HepG2 (cell line): Measurements from ENCODE around the gene SYNJ2. TPM values are rescaled to one million over a fixed set of nuclear protein-coding genes. Genes with fewer than 3 reads are reported as not detected.

Source experiments
- ATAC-seq: fragments of 200-7000 bp; cut with Tn5 transposase; 3 replicates; pipeline ENCODE4 v1.9.1; 2020; ENCODE audit warnings: mild to moderate bottlenecking, moderate library complexity
- BruUV-seq: library from RNA; stranded (reverse); fragments of 400-500 nt; replicated peaks from 2 replicates; lab custom pipeline; 2021; lab: Mats Ljungman, UMichigan
- CTCF ChIA-PET: fragments of 300-600 bp; formaldehyde crosslinking; extraction: SDS; loops from one replicate; lab custom pipeline; 2021; ENCODE audit warnings: low total read pairs, inconsistent platforms, low intra/inter-chr PET ratio; lab: Yijun Ruan, JAX
- POLR2A ChIA-PET: fragments of 350-600 bp; sonication (Branson Sonifier 250); formaldehyde crosslinking; loops from one replicate; lab custom pipeline; 2020; ENCODE audit warnings: antibody characterized with exemption, inconsistent platforms; lab: Yijun Ruan, JAX
- DNase-seq: peaks from one replicate; pipeline ENCODE4 v3.0.0-alpha.2; 2015; ENCODE audit warnings: low spot score
- FAIRE-seq: peaks from 3 replicates; lab custom pipeline; 2011; peaks lifted over from hg19 to GRCh38; lab: Jason Lieb, UNC
- H2AFZ ChIP-seq: one replicate; pipeline ENCODE4 v1.6.1; 2011; ENCODE audit warnings: low read length, inconsistent platforms
- H3K27ac ChIP-seq: fragments of 300-600 bp; 3 replicates; pipeline ENCODE4 v1.8.0; 2011; ENCODE audit warnings: mixed run types, mild to moderate bottlenecking, mixed read lengths, low read length, inconsistent platforms; ENCODE audit not compliant: insufficient read depth; ENCODE audit errors: extremely low read length
- H3K27me3 ChIP-seq, 2 experiments: fragments of 200-600 bp in 1 of 2; 2 replicates in 1 of 2; 3 replicates in 1 of 2; pipeline versions ENCODE4 v1.6.0 to v1.8.0; 2011; ENCODE audit warnings: low read length in 2 of 2, mild to moderate bottlenecking in 2 of 2, moderate library complexity in 2 of 2, inconsistent platforms in 1 of 2; ENCODE audit not compliant: insufficient read depth in 2 of 2, control insufficient read depth in 1 of 2
- H3K36me3 ChIP-seq, 2 experiments: fragments of 200-600 bp in 1 of 2; replicated peaks in 1 of 2; 2 replicates in 1 of 2; 3 replicates in 1 of 2; pipeline versions ENCODE4 v1.5.1 to v1.8.0; 2011; ENCODE audit warnings: low read length in 2 of 2, inconsistent platforms in 1 of 2; ENCODE audit not compliant: insufficient read depth in 2 of 2, control insufficient read depth in 1 of 2
- H3K4me1 ChIP-seq: 2 replicates; pipeline ENCODE4 v1.5.1; 2012; ENCODE audit warnings: low read length, inconsistent platforms; ENCODE audit not compliant: insufficient read depth
- H3K4me2 ChIP-seq: 2 replicates; pipeline ENCODE4 v1.6.0; 2011; ENCODE audit warnings: low read depth, low read length, inconsistent platforms
- H3K4me3 ChIP-seq, 3 experiments: fragments of 200-600 bp in 1 of 3; sonication (generic), shearing (Covaris generic) in 1 of 3; replicated peaks in 1 of 3; 2 replicates each; pipeline ENCODE4 v1.5.1; 2011 to 2016; ENCODE audit warnings: low read length in 3 of 3, inconsistent platforms in 2 of 3, low read depth in 2 of 3, mild to moderate bottlenecking in 2 of 3, control low read depth in 1 of 3, mixed read lengths in 1 of 3; ENCODE audit not compliant: insufficient read depth in 1 of 3
- H3K79me2 ChIP-seq: one replicate; pipeline ENCODE4 v1.6.1; 2011; ENCODE audit warnings: low read length, inconsistent platforms; ENCODE audit not compliant: insufficient read depth
- H3K9ac ChIP-seq: 2 replicates; pipeline ENCODE4 v1.6.0; 2011; ENCODE audit warnings: mild to moderate bottlenecking, low read depth, low read length, inconsistent platforms; ENCODE audit not compliant: insufficient read depth
- H3K9me3 ChIP-seq: 2 replicates; pipeline ENCODE4 v1.5.1; 2012; ENCODE audit warnings: mild to moderate bottlenecking, low read length
- H4K20me1 ChIP-seq: 2 replicates; pipeline ENCODE4 v1.6.0; 2011; ENCODE audit warnings: inconsistent platforms, mild to moderate bottlenecking, low read length, moderate library complexity; ENCODE audit not compliant: insufficient read depth
- ARNT ChIP-seq: fragments of 450-650 bp; IDR thresholded peaks from 2 replicates; pipeline ENCODE4 v1.6.1; 2017
- FOXA3 ChIP-seq: IDR thresholded peaks from 2 replicates; pipeline ENCODE4 v1.6.1; 2016; ENCODE audit warnings: missing genetic modification reagents, missing compliant biosample characterization
- RBM22 ChIP-seq: fragments of 200-400 bp; formaldehyde crosslinking; optimal IDR thresholded peaks from 2 replicates; pipeline ENCODE3; 2017; ENCODE audit warnings: mild to moderate bottlenecking, low read length, moderate library complexity
- SIX1 ChIP-seq: sonication (generic); formaldehyde crosslinking; IDR thresholded peaks from 2 replicates; pipeline ENCODE4 v1.4.0; 2020; ENCODE audit warnings: missing genetic modification reagents, borderline replicate concordance
- SNAI1 ChIP-seq: sonication (generic); formaldehyde crosslinking; IDR thresholded peaks from 2 replicates; pipeline ENCODE4 v1.5.0; 2020; ENCODE audit warnings: mild to moderate bottlenecking, missing genetic modification reagents, borderline replicate concordance
- U2AF1 ChIP-seq: fragments of 200-400 bp; formaldehyde crosslinking; optimal IDR thresholded peaks from 2 replicates; pipeline ENCODE3; 2017; ENCODE audit warnings: mild to moderate bottlenecking, low read depth, low read length
- ZBTB37 ChIP-seq: sonication (generic); formaldehyde crosslinking; IDR thresholded peaks from 2 replicates; pipeline ENCODE4 v1.4.0; 2020; ENCODE audit warnings: mild to moderate bottlenecking, missing genetic modification reagents
- ZFAT ChIP-seq: sonication (generic); formaldehyde crosslinking; conservative IDR thresholded peaks from 2 replicates; pipeline ENCODE4 v1.8.1; 2023; ENCODE audit warnings: missing genetic modification reagents, inconsistent platforms
- ZFP36 ChIP-seq: fragments of 150-350 bp; IDR thresholded peaks from 2 replicates; pipeline ENCODE4 v1.6.1; 2018; ENCODE audit warnings: borderline replicate concordance, low read length, low read depth; ENCODE audit not compliant: partially characterized antibody
- ZNF34 ChIP-seq: sonication (generic); formaldehyde crosslinking; IDR thresholded peaks from 2 replicates; pipeline ENCODE4 v1.4.0; 2020; ENCODE audit warnings: mild to moderate bottlenecking, missing genetic modification reagents, borderline replicate concordance
- WGBS: methylation state at CpG from one replicate; pipeline ENCODE4 v1.1.6; 2017; ENCODE audit warnings: low lambda C conversion rate; 5-methylcytosine and 5-hydroxymethylcytosine counted together
- in situ Hi-C: cut with HindIII; loops from 2 replicates; pipeline ENCODE4 v1.10.0; 2017; ENCODE audit warnings: low pct_unique_long_range_greater_than_20kb; ENCODE audit not compliant: extremely low pct_ligation_motif_present
- intact Hi-C: fragments of 100-400 bp; cut with micrococcal nuclease; formaldehyde crosslinking; loops from one replicate; pipeline ENCODE4 v1.10.0; 2022; ENCODE audit not compliant: unreplicated experiment
- polyA plus RNA-seq, 8 experiments: library from polyadenylated mRNA; depleted of rRNA in 3 of 8; stranded (reverse) in 7 of 8; unstranded in 1 of 8; fragments of >200 nt; fragmentation: Illumina TruSeq in 4 of 8; extraction: Trizol in 4 of 8; gene quantifications; 2 replicates each; pipeline versions ENCODE4 v1.2.1 to v1.2.3, GENCODE V29; 2011 to 2016; ENCODE audit warnings: low read depth in 4 of 8, missing spikeins in 1 of 8, mixed read lengths in 1 of 8; ENCODE audit not compliant: insufficient read depth in 1 of 8
- total RNA-seq, 5 experiments: library from RNA; depleted of rRNA; stranded (reverse); fragments of >200 nt; fragmentation: Illumina TruSeq; extraction: Trizol; gene quantifications; 2 replicates each; pipeline ENCODE4 v1.2.3, GENCODE V29; 2016; ENCODE audit warnings: low read depth in 1 of 5
- TF ChIP-seq, protein P1 (sequence below): sonication (generic); formaldehyde crosslinking; IDR thresholded peaks from 2 replicates; pipeline ENCODE4 v1.8.0; 2022; ENCODE audit warnings: low read depth, missing genetic modification reagents

Gene SYNJ2
- total and polyA plus RNA-seq, 2 of the 13 experiments (the other 11 are each of a cell fraction or from before 2014, with no cell fraction given): 39.1 to 57.6 TPM

DNA sequence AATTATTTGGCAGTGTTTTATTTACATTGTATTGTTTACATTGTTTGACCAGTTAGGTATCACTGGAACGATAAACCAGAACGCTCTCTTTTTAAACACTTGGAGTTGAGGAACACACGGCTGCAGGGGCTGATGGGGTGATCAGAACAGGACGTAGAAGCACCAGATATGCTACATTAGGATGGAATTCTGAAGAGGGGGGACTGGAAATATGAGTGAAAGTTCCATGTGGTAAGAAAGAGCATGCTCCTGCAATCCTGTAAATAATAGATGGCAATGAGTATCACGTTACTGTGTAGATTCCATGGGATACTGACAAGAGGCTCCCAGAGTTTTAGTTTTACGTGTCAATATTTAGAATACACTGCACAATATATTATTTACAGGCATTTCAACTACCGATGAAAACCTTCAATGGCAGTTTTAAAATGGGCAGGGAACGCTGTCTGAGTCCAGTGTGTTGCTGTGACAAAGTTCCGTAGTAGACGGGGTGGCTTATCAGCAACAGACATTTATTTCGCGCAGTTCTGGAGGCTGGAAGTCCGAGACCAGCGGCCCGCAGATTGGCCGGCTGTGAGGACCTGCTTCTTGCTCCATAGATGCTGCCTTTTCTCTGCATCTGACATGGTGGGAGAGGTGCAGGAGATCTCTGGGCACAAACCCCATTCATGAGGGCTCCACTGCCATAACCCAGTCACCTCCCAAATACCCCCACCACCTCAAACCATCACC is 43.1 kb downstream of the SYNJ2 start:
- no peaks in the 10 kb centered on the region; the same call in 1 of the 2 replicates for H4K20me1 ChIP-seq
- ATAC-seq: no peak
- no peak overlapping the region for H3K4me2 ChIP-seq
- H3K79me2 ChIP-seq: peaks cover 82% of the 10 kb centered on the region
- DNase-seq: no peak
- no peak overlapping the region for H2AFZ ChIP-seq
- WGBS: 87% methylated on average over 16 of the region's 16 CpGs
- CTCF ChIA-PET: no interaction called here
- TF ChIP-seq SIX1 (CRISPR knock-in tag): 0 out of 2 replicates have a peak, but pooled peaks have one; percentile 20
- TF ChIP-seq RBM22: peak; percentile 56
- TF ChIP-seq ZNF34 (CRISPR knock-in tag): no peak
- H3K27ac ChIP-seq: peak overlapping the region; percentile 69
- no peak overlapping the region for H3K9ac ChIP-seq
- POLR2A ChIA-PET: no interaction called here
- peaks cover 78% of the 10 kb centered on the region for H3K4me1 ChIP-seq
- no peaks in the 10 kb centered on the region for H3K27me3 ChIP-seq
- no peaks in the 10 kb centered on the region for H3K9me3 ChIP-seq
- in situ Hi-C loops: no loop called here
- H3K36me3 ChIP-seq: peaks cover 41 to 74% of the 10 kb centered on the region in 2 experiments
- FAIRE-seq: no peak
- BruUV-seq: no TSS peak
- H3K4me3 ChIP-seq: no peak overlapping the region
- intact Hi-C loops: no loop called here

- WGBS: 83% methylated on average over 18 of the region's 21 CpGs
- peaks cover 77% of the 10 kb centered on the region for H3K79me2 ChIP-seq
- ATAC-seq (peak; percentile 46), FAIRE-seq (peak; percentile 44), DNase-seq (peak; percentile 83)
- no TSS peak for BruUV-seq
- peaks cover 40 to 72% of the 10 kb centered on the region in 2 experiments for H3K36me3 ChIP-seq
- peak overlapping the region; percentile 48 for H3K9ac ChIP-seq
- H3K9me3 ChIP-seq: no peaks in the 10 kb centered on the region
- H3K27ac ChIP-seq: peak overlapping the region; percentile 50
- POLR2A ChIA-PET: interaction anchor here (0.6 to 2.0 kb wide), 3 partner anchors 15 to 74 kb away, joined by 3 to 16 read pairs (median 4); no protein-coding TSS in a partner anchor
- H3K4me2 ChIP-seq: no peak overlapping the region; the same call in 1 of the 2 replicates
- H2AFZ ChIP-seq: no peak overlapping the region
- H3K27me3 ChIP-seq: no peaks in the 10 kb centered on the region
- H4K20me1 ChIP-seq: no peaks in the 10 kb centered on the region; the same call in 1 of the 2 replicates
- no peak overlapping the region for H3K4me3 ChIP-seq
- in situ Hi-C loops: no loop called here
- peaks cover 69% of the 10 kb centered on the region for H3K4me1 ChIP-seq
- CTCF ChIA-PET: no interaction called here
- intact Hi-C loops: loop anchor here (1.0 kb wide), 1 partner anchor 8 kb away; no protein-coding TSS in a partner anchor
- TF ChIP-seq SNAI1 (CRISPR knock-in tag): no peak
- no peak for TF ChIP-seq FOXA3 (CRISPR knock-in tag)
- TF ChIP-seq ARNT: no peak
- no peak for TF ChIP-seq ZFAT (CRISPR knock-in tag)
- TF ChIP-seq, protein P1, sequence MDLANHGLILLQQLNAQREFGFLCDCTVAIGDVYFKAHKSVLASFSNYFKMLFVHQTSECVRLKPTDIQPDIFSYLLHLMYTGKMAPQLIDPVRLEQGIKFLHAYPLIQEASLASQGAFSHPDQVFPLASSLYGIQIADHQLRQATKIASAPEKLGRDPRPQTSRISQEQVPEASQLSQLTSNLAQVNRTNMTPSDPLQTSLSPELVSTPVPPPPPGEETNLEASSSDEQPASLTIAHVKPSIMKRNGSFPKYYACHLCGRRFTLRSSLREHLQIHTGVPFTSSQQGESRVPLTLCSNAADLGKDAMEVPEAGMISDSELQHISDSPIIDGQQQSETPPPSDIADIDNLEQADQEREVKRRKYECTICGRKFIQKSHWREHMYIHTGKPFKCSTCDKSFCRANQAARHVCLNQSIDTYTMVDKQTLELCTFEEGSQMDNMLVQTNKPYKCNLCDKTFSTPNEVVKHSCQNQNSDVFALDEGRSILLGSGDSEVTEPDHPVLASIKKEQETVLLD: no peak
- TF ChIP-seq ZFP36: no peak
- TF ChIP-seq ZBTB37 (CRISPR knock-in tag): no peak
- TF ChIP-seq U2AF1: peak; percentile 58
Measured at GRCh38 chr6:158026054-158026900, 44.6 kb downstream of the SYNJ2 start.
